Activated CD4-positive, alpha-beta T cell treated with anti-CD3 and anti-CD28 coated beads for 48 hours (primary cell): ENCODE results near the gene PRR5L.

Experiments used
- DNase-seq: peaks from one replicate; pipeline ENCODE4 v3.0.0-alpha.2; 2020

The PRR5L gene

DNA sequence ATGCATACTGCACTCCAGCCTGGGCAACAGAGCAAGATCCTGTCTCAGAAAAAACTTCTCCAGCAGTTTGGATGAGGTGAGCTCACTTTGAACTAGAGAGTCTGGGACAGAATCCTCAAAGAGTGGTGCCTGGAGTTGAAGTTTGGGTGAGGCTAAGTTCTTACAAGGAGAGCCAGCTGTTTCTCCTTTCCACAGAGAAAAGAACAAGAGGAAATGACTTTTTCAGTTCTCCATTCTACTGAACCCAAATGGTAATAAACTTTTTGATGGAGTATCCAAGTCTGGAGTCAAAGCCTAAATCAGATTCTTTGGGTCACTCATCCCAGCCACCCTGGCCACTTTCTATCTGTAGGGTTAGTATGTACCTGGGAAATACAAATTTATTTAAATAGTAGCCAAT lies 111.3 kb downstream of the PRR5L start:
- DNase-seq = no peak

GRCh38 chr11:36408498-36409136 lies 112.5 kb downstream of the PRR5L start:
- DNase-seq = no peak

DNA sequence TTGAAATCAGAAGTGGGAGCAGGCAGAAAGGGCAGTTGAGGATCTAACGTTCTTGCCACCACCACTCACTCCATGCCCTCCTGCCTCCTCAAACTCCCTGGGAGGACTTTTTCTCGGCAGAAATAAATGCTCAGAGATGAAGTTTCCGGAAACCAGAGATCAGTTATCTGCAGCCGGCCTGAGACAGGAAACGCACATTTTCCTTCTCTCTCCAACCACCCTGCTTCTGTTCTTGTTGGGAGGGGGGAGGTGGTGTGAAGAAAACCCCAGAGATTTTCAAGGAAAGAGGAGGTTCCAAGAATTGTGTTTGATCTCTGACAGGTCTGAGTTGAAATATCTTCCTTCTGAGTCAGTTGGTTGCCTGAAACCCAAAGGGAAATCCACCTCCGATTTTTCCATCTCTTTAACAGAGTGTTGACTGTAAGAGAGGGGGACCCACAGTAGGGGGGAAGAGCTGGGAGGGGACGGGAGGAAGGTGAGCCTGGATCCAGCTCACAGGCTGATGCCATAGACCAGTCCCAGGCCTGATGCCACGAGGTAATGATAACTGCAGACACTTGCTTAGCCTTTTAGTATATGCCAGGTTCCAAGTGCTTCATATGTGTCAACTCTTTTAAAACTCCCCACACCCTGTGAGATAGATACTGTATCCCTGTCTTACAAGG lies 113.2 kb downstream of the PRR5L start:
- DNase-seq = peak; percentile 42

DNA sequence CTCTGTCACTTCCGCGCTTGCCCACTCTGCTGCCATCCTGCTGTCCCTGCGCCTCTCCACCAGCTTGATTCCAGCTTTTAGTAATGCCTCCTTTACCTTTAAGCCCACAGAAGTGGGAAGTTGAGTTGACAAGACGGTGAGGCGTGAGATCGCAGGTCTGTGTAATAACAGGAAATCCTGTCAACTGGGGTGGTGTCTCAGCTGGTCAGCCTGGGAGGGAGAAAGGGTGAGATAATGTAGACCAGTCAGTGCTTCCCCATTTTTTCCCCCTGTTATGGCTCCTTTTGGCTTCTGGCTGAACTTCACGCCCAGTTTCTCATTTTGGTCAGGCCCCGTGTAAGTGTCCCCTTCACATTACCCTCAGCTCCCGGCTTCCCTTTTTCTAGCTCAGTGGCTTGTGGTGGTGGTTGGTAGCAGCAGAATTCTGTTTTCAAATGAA lies 115.1 kb downstream of the PRR5L start:
- DNase-seq = no peak

GRCh38 chr11:36412781-36413383 lies 116.8 kb downstream of the PRR5L start:
- DNase-seq = no peak

DNA sequence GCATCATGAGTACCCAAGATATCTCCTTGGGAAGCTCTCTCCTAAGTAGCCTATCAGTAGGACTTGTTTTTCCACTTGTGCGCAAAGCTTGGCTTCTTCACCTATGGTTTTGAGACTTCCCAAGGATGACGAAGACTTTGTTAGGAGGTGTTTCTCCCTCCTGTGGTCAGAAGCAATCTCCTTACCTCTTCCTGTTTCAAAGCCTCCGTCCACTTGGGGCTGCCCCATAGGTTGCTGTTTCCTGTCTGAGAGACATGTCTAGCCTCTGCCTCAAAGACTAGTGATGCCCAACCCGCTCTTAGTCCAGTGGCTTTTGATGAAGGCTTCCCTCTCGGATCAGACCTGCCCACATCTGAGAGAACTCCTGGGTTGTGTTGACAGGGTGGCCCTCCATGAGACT lies 121.1 kb downstream of the PRR5L start:
- DNase-seq = no peak

GRCh38 chr11:36419791-36420424 lies 123.8 kb downstream of the PRR5L start:
- no peak for DNase-seq

- no peak for DNase-seq
Measured at GRCh38 chr11:36421546-36422155, 125.6 kb downstream of the PRR5L start.

DNA sequence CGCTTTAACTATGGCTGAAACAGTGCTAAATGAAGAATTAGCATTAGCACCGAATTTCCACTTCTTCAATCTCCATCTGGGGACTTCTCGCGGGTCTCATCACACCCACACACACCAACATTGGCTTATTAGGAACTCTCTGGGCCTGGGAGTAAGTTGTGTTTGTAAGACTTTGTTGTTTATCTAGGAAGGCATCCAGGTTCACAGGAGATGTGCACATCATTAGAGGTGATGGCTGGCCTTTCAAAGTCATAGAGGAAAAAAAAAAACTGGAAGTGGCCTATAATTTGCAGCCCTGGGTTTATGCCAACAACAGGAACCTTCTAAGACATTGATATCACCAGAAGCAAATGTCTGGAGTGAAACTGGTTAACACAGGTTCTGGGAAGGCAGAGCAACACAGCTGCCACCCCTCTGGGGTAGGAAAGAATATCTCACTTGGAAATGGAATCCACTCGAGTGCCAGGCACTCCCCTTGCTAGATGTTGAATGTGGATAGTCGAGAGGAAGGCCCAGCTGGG lies 129.5 kb downstream of the PRR5L start:
- no peak for DNase-seq

DNA sequence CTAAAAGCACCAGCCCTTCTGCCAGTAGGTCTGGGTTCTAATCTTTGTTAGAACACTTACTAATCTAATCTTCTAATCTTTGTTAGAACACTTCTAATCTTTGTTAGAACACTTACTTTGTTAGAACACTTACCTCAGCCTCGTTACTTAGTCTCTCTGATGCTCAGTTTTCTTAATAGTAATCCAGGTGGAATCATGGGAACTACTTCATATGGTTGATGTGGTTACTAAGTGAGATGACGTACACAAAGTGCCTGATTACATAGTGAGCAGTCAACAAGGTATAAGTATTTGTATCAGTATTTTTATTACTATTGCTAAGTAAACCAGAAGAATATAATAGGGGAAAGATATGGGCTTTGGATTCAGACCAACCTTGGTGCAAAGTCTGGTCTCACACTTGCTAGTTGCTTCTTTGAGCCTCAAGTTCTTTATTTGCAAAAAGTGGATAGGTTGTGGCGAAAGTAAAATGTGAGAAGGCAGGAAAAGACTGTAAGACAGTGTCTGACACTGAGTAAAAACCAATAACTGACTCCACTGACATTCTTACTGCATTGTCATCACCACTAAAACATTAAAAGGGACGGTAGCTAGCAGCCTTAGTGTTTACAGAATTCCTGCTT lies 130.2 kb downstream of the PRR5L start:
- no peak for DNase-seq

DNA sequence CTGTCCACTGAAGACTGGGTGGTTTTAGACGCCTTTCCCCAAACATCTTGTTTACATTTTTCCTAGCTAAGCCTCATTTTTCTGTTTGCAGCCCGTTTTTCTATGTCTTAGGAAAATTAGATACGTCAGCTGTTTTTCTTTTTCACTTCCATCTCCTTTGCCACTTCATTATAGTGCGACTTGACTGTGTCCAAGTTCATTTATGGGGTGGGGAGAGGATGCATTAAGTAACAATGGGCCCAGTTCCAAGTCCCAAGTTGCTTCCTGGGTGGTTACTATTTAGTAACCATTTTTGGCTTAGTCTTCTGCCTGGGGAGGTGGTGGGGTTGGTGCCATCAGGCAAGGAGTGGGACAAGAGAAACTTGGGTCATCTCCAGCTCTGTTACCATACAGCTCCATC lies 131.0 kb downstream of the PRR5L start:
- DNase-seq = no peak

DNA sequence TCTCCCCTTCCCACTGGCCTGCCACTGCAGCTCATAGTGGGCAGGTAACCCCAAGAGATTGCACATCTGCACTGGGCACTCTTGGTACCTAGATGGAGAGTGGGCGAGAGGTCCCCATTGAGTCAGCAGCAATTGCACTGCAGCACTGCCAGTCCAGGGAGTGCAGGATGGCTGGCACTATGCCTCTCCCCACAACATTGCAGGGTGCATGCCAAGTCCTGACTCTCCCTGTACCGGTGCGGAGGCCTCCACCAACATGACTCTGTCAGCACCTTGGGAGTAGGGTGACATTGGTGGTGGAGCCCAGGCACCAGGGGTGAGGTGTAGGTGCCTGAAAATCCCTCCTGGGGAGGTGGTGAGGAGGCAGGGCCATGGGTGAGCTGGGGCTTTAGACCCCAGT lies 131.8 kb downstream of the PRR5L start:
- DNase-seq = no peak

DNA sequence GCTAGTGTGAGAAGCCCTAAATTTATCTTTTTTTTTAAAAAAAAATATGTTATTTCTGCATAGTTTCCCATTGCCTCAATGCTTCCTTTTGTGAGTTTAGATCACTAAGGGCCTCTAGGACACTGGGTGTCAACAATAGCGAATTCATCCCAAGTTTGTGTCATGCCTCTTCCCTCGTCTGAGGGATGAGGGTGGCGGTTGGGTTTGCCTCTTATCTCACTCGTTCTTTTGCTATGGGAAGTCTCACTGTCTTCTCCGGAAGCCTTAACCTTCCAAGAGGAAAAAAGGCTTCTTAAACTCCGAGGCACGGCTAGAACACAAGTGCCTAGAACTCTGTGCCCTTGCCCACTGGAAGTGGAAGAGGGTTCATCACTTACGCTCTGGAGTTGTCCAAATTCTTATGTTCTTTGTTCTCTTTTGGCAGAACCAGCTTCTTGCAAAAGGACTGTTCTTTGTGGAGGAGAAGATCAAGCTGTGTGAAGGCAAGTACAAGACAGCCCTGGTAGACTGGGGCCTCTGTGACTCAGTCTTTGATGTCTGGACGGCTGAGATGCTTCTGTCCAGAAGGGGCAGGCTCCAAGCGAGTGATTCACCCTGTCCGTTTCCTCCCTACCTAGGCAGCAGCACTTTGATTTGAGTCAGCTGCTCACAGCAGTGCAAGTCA lies 135.5 kb downstream of the PRR5L start:
- DNase-seq = peak; percentile 63

DNA sequence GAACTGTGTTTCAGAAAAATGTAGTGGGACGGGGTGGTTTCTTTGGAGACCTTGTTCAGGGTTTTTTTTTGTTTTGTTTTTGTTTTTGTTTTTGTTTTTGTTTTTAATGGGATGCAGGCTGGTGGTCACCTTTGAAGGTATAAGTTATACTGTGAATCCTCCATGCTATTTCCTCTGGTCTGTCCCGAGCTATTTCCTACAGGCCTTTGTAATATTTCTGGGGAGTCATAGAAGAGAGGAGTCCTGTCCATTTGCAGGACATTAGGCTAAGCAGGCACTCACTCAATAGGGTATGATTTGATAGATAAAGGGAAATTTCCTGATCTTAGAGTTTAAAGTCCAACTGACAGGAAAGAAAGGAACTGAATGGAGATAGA lies 136.0 kb downstream of the PRR5L start:
- DNase-seq = no peak

DNA sequence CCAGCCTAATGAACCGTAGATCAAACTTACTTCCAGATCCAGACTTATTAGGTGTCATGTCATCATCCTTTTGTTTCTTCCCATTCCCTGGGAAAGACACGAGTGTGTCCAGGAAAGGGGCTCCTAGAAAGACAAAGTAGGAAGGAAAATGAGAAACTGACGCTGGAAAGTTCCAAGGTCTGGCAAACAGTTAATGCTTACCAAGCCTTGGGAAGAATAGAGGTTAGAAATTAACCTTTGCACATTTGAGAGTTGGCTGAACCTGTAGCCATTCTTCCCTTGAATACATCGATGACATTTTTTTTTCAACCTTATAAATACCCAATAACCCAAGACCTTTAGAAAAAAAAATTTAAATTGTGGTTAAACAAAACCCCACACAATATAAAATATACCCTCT lies 136.7 kb downstream of the PRR5L start:
- no peak for DNase-seq

- DNase-seq = no peak
Measured at GRCh38 chr11:36436064-36436463, 140.0 kb downstream of the PRR5L start.

DNA sequence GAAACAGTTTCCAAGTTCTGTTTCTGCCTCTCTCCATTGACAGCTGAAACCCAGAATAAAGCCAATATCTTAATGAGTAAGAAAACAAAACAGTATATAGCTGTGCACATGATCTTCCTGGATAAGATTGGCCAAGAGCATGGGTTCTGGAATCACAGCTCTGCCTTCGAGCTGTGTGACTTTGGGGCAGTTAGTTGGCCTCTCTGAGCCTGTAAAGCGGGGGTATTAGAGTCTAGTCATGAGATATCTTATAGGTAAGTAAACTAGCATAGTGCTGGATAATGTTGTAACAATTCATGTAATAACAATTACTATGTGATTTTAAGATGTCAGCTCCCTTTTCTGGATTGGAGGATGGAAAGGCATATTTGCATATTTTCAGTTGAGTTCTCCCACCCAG lies 140.5 kb downstream of the PRR5L start:
- DNase-seq = no peak

- no peak for DNase-seq
Measured at GRCh38 chr11:36437413-36437812, 141.3 kb downstream of the PRR5L start.

- DNase-seq = no peak
Measured at GRCh38 chr11:36438126-36438525, 142.0 kb downstream of the PRR5L start.

- peak; percentile 18 for DNase-seq
Measured at GRCh38 chr11:36441610-36442208, 145.6 kb downstream of the PRR5L start.

GRCh38 chr11:36443661-36444060 lies 147.6 kb downstream of the PRR5L start:
- DNase-seq = no peak

DNA sequence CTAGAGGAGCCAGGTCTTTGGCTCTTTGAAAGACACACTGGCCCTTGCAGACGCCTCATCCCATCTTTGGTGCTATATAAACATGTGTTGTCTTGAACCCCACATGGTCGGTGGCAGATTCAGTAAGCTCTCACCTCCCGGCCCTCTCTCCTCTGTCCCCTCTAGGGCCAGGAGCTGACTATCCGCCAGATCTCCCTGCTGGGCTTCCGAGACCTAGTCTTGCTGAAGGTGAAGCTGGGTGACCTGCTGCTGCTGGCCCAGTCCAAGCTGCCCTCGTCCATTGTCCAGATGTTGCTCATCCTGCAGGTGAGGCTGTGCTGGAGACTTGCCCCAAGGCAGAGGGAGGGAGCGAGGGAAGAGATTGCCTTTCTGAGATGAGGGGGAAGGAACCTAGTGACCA lies 150.0 kb downstream of the PRR5L start:
- no peak for DNase-seq
